HPDE6-E6E7 (cell line): ENCODE measurements around the gene EIF2B2.
"Not testable (repeated sequence)": the region's sequence is repeated elsewhere in the genome, so short reads cannot be mapped to it uniquely, and the experiment has no call there.

Experiments
- DNase-seq: peaks from one replicate; pipeline ENCODE4 v3.0.0; 2011; ENCODE audit warnings: missing footprints; ENCODE audit errors: extremely low spot score

EIF2B2 gene

DNA sequence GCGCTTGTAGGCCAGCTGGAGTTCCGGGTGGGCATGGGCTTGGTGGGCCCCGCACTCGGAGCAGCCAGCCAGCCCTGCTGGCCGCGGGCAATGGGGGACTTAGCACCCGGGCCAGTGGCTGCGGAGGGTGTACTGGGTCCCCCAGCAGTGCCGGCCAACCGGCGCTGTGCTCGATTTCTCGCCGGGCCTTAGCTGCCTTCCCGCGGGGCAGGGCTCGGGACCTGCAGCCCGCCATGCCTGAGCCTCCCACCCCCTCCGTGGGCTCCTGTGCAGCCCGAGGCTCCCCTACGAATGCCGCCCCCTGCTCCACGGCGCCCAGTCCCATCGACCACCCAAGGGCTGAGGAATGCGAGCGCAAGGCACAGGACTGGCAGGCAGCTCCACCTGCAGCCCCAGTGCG is 8.5 kb upstream of the EIF2B2 start:
- not testable (repeated sequence) for DNase-seq

DNA sequence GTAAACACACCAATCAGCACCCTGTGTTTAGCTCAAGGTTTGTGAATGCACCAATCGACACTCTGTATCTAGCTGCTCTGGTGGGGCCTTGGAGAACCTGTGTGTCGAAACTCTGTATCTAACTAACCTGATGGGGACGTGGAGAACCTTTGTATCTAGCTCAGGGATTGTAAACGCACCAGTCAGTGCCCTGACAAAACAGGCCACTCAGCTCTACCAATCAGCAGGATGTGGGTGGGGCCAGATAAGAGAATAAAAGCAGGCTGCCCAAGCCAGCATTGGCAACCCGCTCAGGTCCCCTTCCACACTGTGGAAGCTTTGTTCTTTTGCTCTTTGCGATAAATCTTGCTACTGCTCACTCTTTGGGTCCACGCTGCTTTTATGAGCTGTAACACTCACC is 6.9 kb upstream of the EIF2B2 start:
- DNase-seq: not testable (repeated sequence)

DNA sequence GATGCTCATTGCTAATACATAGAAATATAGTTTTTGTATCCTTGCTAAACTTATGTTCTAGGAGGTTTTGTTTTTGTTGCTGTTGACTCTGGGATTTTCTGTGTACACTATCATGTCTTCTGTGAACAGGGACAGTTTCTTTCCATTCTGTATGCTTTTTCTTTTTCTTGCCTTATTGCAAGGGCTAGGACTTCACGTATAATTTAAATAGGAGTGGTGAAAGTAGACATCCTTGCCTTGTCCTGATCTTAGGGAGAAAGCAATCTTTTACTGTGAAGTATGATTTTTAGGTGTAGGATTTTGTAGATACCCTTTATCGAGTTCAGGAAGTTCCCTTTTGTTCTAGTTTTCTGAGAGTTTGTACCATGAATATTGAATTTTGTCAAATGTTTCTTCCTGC is 1.5 kb upstream of the EIF2B2 start:
- no peak for DNase-seq

- no peak for DNase-seq
Measured at GRCh38 chr14:75001899-75002298, 822 bp upstream of the EIF2B2 start.

DNA sequence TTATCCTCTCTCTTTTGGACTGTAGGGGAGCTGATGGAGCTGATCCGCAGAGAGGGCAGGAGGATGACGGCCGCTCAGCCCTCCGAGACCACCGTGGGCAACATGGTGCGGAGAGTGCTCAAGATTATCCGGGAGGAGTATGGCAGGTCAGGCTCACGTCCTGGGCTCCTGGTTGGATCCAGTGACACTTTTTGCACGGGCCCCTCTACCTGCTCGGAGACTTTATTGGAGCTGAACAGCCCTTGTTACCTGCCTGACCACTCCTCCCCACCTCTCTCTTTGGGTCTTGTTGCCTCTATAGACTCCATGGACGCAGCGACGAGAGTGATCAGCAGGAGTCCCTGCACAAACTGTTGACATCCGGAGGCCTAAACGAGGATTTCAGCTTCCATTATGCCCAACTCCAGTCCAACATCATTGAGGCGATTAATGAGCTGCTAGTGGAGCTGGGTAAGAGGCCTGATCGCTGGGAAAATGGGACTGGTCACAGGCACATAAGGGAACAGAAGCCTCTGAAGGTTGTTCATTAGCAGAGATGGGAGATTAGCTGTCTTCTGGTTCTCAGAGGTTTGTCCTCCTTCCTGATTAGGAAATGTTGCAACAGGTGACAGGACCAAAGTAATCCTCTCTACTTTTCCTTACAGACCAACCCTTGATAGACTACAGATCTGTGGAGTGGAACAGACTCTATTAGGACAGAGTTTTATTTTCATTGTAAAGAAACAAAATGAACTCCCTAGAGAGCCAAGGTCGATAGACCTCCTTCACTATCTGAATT is 718 bp downstream of the EIF2B2 start:
- DNase-seq: no peak

DNA sequence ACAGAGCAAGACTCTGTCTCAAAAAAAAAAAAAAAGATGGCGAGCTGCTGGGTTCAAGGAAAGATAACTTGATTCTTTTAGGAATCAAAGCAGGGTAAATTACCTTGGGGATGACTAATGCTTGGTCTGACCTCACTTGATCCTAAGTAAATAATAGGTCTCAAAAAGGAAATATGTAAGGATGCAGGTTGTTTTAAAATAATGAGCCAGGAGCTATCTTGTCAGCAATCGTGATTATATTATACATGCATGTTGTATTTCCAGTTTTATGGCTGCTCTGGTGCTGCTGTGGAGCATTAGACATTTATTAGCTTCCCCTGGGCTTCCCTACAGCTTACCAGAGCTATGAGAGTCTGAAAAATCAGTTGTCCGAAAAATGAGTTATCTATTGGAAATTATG is 2.6 kb downstream of the EIF2B2 start:
- no peak for DNase-seq

DNA sequence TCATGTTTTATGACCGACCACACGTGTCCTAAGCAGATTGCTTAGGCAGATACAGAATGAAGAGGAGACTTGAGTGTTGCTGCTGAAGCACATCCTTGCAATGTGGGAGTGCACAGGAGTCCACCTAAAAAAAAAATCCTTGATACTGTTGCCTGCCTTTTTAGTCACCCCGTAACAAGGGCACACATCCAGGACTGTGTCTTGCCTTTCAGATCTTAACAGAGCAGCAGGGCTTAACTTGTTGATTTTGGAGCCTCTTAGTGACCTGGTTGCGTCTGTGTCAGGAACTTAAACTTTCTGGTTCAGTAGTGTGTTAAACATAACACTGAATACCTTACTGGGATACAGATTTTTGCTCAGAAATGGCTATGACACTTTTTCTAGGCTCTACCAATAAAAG is 6.5 kb downstream of the EIF2B2 start:
- DNase-seq: no peak

DNA sequence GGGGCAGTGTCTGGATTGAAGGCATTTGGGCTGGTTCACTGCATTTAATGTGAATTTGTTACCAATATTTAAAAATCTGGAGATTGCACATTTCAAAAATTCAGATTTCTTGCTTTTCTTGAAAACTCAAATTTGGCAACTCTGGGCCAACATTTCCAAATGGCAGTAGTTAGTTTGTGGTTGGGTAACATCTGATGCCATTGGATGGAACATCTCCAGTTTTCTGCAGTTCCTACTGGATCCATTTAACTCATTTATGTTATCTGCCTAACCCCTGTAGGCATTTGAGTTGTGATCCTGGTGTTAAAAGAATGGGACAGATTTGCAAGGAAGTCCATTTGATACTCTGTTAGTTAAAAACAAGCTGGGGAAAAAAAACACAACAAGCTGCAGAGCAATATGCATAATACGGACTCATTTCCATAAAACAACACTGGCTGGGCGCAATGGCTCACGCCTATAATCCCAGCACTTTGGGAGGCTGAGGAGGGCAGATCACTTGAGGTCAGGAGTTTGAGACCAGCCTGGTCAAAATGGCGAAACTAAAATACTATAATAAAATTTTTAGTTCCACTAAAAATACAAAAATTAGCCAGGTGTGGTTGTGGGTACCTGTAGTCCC is 7.9 kb downstream of the EIF2B2 start:
- DNase-seq: no peak

- no peak for DNase-seq
Measured at GRCh38 chr14:75011356-75011994, 8.8 kb downstream of the EIF2B2 start.

DNA sequence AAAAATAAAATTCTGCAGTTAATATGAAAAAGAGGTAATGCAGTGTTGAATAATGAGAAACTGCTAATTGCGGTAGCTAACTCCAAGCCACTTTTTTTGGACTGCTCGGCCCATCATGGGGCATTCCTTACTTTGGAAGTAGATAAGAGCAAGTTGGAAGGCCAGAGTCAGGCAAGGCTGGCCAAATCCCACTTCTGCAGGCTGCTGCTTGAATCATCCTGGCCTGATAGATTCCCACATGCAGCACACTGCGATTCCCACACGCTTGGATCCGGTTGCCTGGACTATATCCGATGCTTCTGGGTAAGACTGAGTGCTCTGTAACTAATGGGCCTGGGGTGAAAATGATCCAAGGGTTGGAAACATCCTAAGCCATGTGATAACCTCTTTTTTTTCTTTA is 10.6 kb downstream of the EIF2B2 start:
- no peak for DNase-seq

DNA sequence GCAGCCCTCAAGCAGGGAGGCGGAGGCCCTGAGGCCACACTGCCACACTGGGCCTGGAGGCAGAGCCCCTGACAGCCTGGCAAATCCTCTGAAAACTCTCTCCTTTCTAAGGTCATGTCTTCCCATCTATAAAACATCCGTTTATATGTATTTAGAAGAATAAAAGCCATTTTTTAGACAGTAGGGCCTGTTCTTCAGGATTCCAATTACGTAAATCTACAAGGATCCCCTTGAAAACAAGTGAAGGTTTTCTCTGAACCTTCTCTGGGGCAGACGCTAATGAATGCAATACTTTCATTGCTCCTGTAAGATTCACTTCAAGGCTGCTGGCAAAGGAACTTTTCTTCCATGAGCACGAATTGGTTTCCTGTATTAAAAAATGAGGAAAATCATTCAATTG is 12.8 kb downstream of the EIF2B2 start:
- no peak for DNase-seq

DNA sequence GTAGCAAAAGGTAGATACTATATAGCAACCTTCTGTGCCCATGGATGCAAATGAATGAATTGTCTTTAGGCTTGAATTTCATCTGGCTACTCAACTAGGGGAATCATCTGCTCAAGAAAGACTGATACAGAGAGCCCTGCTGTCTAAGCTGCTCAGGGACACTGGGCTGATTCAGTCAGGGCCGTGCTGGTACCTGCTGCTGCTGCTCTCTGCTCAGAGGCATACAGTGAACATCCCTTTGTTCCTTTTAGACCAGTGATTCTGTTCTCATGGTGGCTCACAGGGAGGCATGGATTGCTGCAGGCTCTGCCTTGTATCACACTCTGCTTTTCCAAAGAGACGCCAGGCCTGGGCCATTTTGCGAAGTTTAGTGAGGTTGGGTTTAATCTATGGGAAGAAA is 14.1 kb downstream of the EIF2B2 start:
- DNase-seq: no peak

DNA sequence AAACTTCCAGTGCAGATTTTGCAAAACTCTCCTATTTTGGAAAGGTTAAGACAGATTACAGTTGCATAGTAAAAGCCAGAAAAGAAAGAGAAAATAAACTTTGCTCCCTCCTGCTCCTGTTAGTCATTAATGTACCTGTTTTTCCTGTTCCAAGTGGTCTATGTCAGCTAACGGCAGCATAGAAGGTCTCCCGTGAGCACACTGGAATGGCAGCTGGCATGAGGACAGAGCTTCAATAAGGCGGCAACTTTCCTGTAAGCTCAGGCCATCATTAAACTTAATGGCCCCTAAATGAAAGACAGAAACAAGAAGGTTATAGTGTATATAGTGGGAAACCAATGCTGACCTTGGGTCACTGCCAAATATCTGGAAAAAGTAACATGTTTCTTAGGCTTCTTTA is 16.0 kb downstream of the EIF2B2 start:
- DNase-seq: no peak

DNA sequence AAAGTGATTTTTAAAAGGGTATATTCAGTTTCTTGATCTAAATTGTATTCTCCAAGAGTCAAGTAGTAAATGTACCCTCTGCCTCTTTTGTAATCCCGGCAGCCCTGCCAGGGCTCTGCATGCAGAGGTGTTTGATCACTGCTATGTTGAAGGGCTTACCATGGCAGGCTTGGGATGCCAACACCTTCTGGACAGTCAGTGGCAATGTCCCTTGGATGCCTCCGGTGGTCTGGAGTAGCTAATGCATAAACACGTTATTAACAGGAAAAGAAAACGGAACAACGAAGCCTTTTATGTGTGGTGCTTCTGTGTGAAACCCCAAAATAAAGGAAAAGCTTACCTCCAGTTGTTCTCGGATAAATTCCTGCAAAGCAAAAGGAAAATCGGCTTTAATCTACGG is 19.9 kb downstream of the EIF2B2 start:
- DNase-seq: no peak

GRCh38 chr14:75023108-75023507 is 20.4 kb downstream of the EIF2B2 start:
- no peak for DNase-seq

DNA sequence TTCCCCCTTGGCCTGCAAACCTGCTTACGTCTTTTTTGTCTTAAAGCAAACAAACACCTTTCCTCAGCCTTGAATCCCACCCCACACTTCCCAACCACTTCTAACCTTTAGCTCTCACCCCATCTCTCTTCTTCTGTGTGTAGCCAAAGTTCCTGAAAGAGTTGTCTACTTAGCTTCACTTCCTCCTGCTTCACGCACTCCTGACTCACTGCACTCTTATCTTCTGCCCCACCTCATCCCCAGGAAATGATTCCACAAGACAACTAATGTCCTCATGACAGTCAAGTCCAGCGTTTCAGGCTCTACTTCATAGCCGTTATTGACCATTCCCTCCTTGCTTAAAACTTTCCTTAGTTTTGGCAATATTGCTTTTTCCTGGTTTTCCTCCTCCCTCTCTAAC is 22.4 kb downstream of the EIF2B2 start:
- DNase-seq: no peak

DNA sequence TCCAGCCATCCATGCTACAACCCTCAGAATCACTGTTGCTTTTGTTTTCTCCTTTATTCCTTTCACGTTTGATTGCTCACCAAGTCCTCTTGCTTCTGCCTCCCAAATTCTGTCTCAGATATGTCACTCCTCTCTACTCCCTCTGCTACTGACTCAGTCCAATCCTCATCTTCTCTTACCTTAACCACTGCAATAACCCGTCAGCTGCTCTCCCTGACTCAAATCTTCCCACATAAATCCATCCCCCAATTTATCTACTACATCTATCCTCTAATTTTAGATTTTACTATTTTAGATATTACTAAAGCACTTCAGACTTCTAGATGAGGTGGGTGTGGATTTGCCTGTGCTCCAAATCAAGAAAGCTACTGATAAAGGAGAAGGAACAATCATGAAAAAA is 23.2 kb downstream of the EIF2B2 start:
- DNase-seq: no peak

GRCh38 chr14:75030147-75030546 is 27.4 kb downstream of the EIF2B2 start:
- DNase-seq: no peak

DNA sequence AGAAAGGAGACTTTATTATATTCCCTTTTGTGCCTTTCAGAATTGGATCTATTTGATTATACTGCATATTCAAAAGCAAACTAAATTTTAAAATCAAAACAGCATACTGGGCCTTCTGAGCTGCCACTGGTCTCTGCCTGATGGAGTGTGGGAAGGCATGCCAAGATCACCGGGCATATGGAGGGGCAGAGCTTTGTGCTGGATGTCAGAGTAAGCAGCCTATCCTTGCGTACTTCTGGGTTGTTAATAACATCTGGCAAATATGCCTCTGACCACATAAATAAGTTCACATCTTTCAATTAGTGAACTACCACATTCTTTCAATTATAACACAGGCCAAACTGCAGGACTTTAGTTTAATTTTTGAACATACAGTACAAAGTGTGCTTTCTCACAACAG is 30.2 kb downstream of the EIF2B2 start:
- no peak for DNase-seq

DNA sequence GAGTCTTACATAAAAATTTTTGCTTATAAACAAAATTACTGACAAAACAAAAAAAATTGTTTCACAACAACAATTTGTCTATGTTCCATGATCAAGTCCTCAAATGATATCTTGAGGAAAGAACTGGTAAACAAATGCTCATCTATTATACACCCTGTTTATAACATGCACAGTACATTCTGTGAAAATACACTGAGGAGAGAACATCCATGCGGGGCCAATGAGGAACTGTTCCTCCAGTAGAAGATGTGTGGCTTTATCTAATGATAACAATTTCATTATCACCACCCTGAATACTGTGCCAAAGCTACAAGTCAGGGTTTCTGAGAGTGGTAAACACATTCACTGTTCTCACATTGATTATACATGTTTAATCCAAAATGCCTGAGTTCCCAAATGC is 37.8 kb downstream of the EIF2B2 start:
- no peak for DNase-seq

GRCh38 chr14:75040959-75041358 is 38.2 kb downstream of the EIF2B2 start:
- no peak for DNase-seq

DNA sequence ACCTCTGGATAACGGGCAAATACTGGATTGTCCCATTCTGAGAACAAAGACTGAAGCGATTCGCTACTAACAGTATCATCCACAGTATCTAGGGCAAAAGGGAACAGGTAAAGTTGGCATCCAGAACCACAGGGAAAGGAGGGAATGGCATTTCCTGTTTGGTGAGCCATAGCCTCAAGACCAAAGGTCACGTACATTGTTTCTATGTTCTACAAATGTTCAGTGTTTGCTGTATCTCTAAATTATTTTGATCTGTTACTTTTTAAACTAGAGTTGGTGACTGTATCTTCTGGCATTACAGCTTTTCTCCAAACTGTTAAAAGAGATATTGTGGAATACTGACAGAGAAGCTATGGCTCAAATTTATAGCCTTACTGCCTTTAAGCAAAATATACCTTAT is 38.9 kb downstream of the EIF2B2 start:
- no peak for DNase-seq

DNA sequence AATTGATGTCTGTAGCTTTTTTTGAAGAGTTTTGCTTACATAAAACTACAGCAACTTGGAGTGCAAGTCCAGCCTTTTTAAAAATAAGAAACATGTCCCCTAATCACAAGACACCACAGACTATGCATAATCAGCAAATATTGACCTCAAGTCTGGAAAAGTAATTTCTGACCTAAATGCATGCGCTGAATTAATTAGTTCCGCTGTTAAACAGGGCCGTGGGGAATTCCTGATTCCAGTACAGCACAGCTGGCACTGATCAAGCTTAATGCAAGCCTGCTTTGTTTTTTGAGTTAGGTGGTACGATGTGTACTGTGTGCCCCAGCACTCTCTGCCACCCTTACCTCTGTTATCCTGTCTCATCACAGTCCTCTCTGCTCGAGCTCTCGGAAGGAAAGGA is 39.3 kb downstream of the EIF2B2 start:
- DNase-seq: no peak
